GM12878 (cell line): ENCODE results near the gene PDCL3. TPM values are rescaled to one million over a fixed set of nuclear protein-coding genes. Genes with fewer than 3 reads are reported as not detected.

Source experiments
- ATAC-seq: fragments of 200-7000 bp; cut with Tn5 transposase; 3 replicates; pipeline ENCODE4 v1.9.1; 2020; ENCODE audit warnings: mild to moderate bottlenecking, moderate library complexity
- BruUV-seq: library from RNA; stranded (reverse); fragments of 400-500 nt; replicated peaks from 2 replicates; lab custom pipeline; 2021; lab: Mats Ljungman, UMichigan
- CTCF ChIA-PET: fragments of 300-600 bp; sonication (Branson Sonifier 250); formaldehyde crosslinking; extraction: SDS; loops from one replicate; lab custom pipeline; 2021; ENCODE audit warnings: inconsistent platforms; lab: Yijun Ruan, JAX
- POLR2A ChIA-PET: fragments of 350-600 bp; formaldehyde crosslinking; extraction: SDS; loops from one replicate; lab custom pipeline; 2021; ENCODE audit warnings: inconsistent platforms; lab: Charles Lee
- RAD21 ChIA-PET: fragments of 300-600 bp; sonication (Branson Sonifier 250); formaldehyde crosslinking; loops from one replicate; lab custom pipeline; 2023; ENCODE audit warnings: antibody characterized with exemption; ENCODE audit not compliant: unreplicated experiment; lab: Charles Lee
- SMC1A ChIA-PET: fragments of 300-600 bp; sonication (Branson Sonifier 250); formaldehyde crosslinking; loops from one replicate; lab custom pipeline; 2023; ENCODE audit not compliant: unreplicated experiment, uncharacterized antibody; lab: Charles Lee
- DNase-seq: peaks from one replicate; pipeline ENCODE4 v3.0.0-alpha.2; 2011; ENCODE audit warnings: low read depth, low spot score
- FAIRE-seq: peaks from 3 replicates; lab custom pipeline; 2011; peaks lifted over from hg19 to GRCh38; lab: Jason Lieb, UNC
- H2AFZ ChIP-seq: 2 replicates; pipeline ENCODE4 v1.6.0; 2011; ENCODE audit warnings: low read depth, low read length, control low read depth; ENCODE audit not compliant: control insufficient read depth
- H3K27ac ChIP-seq: 2 replicates; pipeline ENCODE4 v1.5.1; 2011; ENCODE audit warnings: control low read depth; ENCODE audit not compliant: control insufficient read depth, insufficient read depth
- H3K27me3 ChIP-seq, 2 experiments: replicated peaks in 1 of 2; 2 replicates each; pipeline versions ENCODE4 v1.6.0 to v1.6.1; 2011; ENCODE audit warnings: low read length in 1 of 2; ENCODE audit not compliant: control insufficient read depth in 2 of 2, insufficient read depth in 2 of 2
- H3K36me3 ChIP-seq, 2 experiments: 2 replicates each; pipeline ENCODE4 v1.5.1; 2011; ENCODE audit warnings: low read length in 1 of 2; ENCODE audit not compliant: control insufficient read depth in 2 of 2, insufficient read depth in 2 of 2
- H3K4me1 ChIP-seq: 2 replicates; pipeline ENCODE4 v1.6.1; 2011; ENCODE audit warnings: mild to moderate bottlenecking, low read length, moderate library complexity, mixed read lengths; ENCODE audit not compliant: control insufficient read depth, insufficient read depth
- H3K4me2 ChIP-seq: 2 replicates; pipeline ENCODE4 v1.6.0; 2011; ENCODE audit warnings: control low read depth; ENCODE audit not compliant: control insufficient read depth, insufficient read depth
- H3K4me3 ChIP-seq: fragments of 200-600 bp; sonication (generic); 2 replicates; pipeline ENCODE4 v1.5.1; 2016
- H3K79me2 ChIP-seq: 2 replicates; pipeline ENCODE4 v1.6.0; 2011; ENCODE audit warnings: low read length; ENCODE audit not compliant: control insufficient read depth, insufficient read depth
- H3K9ac ChIP-seq: 2 replicates; pipeline ENCODE4 v1.8.0; 2011; ENCODE audit warnings: low read length, control low read depth, mixed read lengths; ENCODE audit not compliant: control insufficient read depth, insufficient read depth
- H3K9me3 ChIP-seq: replicated peaks from 3 replicates; pipeline ENCODE4 v1.5.1; 2011; ENCODE audit warnings: mild to moderate bottlenecking, low read length; ENCODE audit not compliant: control insufficient read depth, insufficient read depth
- H4K20me1 ChIP-seq: 2 replicates; pipeline ENCODE4 v1.6.0; 2011; ENCODE audit not compliant: control insufficient read depth, insufficient read depth
- BCL3 ChIP-seq: IDR thresholded peaks from 2 replicates; pipeline ENCODE4 v1.6.1; 2011; ENCODE audit warnings: borderline replicate concordance, low read depth, mild to moderate bottlenecking, moderate library complexity, low read length; ENCODE audit not compliant: insufficient read depth, poor library complexity, severe bottlenecking
- BHLHE40 ChIP-seq, 2 experiments: fragments of 450-650 bp in 1 of 2; IDR thresholded peaks; 2 replicates each; pipeline ENCODE4 v1.6.1; 2011 to 2017; ENCODE audit warnings: low read depth in 2 of 2, borderline replicate concordance in 1 of 2, improper control_type of control experiment in 1 of 2, low read length in 1 of 2, mild to moderate bottlenecking in 1 of 2
- BRCA1 ChIP-seq: IDR thresholded peaks from 2 replicates; pipeline ENCODE4 v1.6.1; 2011; ENCODE audit warnings: low read depth, low read length, improper control_type of control experiment
- ELK1 ChIP-seq: IDR thresholded peaks from 2 replicates; pipeline ENCODE4 v1.6.1; 2012; ENCODE audit warnings: low read depth, low read length, improper control_type of control experiment
- GATAD2B ChIP-seq: fragments of 450-650 bp; conservative IDR thresholded peaks from 2 replicates; pipeline ENCODE4 v1.6.1; 2017; ENCODE audit warnings: low read depth, mild to moderate bottlenecking, moderate library complexity
- IKZF2 ChIP-seq, 2 experiments: fragments of 450-650 bp; IDR thresholded peaks; 2 replicates each; pipeline ENCODE4 v1.6.1; 2017; ENCODE audit warnings: mild to moderate bottlenecking in 2 of 2, moderate library complexity in 2 of 2
- MAX ChIP-seq: IDR thresholded peaks from 2 replicates; pipeline ENCODE4 v1.6.1; 2012; ENCODE audit warnings: low read depth, low read length, improper control_type of control experiment
- MXI1 ChIP-seq: fragments of 150-350 bp; IDR thresholded peaks from 2 replicates; pipeline ENCODE4 v1.6.1; 2011; ENCODE audit warnings: low read depth, mild to moderate bottlenecking, inconsistent platforms, low read length, improper control_type of control experiment
- NFYA ChIP-seq: IDR thresholded peaks from 2 replicates; pipeline ENCODE4 v1.6.1; 2011; ENCODE audit warnings: low read depth, mild to moderate bottlenecking, low read length, improper control_type of control experiment, borderline replicate concordance
- PAX8 ChIP-seq: fragments of 450-650 bp; IDR thresholded peaks from 2 replicates; pipeline ENCODE4 v1.6.1; 2017; ENCODE audit warnings: mild to moderate bottlenecking, moderate library complexity
- RB1 ChIP-seq: fragments of 450-650 bp; formaldehyde crosslinking; IDR thresholded peaks from 2 replicates; pipeline ENCODE4 v1.6.1; 2017; ENCODE audit warnings: mild to moderate bottlenecking, borderline replicate concordance
- RCOR1 ChIP-seq: conservative IDR thresholded peaks from 2 replicates; pipeline ENCODE4 v1.6.1; 2012; ENCODE audit warnings: low read depth, low read length, improper control_type of control experiment
- SMC3 ChIP-seq: IDR thresholded peaks from 2 replicates; pipeline ENCODE4 v1.6.1; 2011; ENCODE audit warnings: low read length, improper control_type of control experiment, borderline replicate concordance
- SP1 ChIP-seq: IDR thresholded peaks from one replicate; pipeline ENCODE4 v1.6.1; 2011; ENCODE audit warnings: low read depth, low read length
- SUPT20H ChIP-seq: IDR thresholded peaks from 2 replicates; pipeline ENCODE4 v1.6.1; 2011; ENCODE audit warnings: low read depth, mild to moderate bottlenecking, low read length, moderate library complexity, borderline replicate concordance; ENCODE audit not compliant: control insufficient read depth
- ZNF274 ChIP-seq: IDR thresholded peaks from one replicate; pipeline ENCODE4 v1.8.0; 2011; ENCODE audit not compliant: insufficient read length, insufficient read depth
- ZNF687 ChIP-seq: fragments of 450-650 bp; IDR thresholded peaks from 2 replicates; pipeline ENCODE4 v1.6.1; 2017; ENCODE audit warnings: mild to moderate bottlenecking, moderate library complexity
- WGBS: methylation state at CpG from one replicate; pipeline ENCODE4 v1.1.6; 2016; ENCODE audit warnings: low lambda C conversion rate; ENCODE audit not compliant: insufficient replicate concordance, insufficient coverage; ENCODE audit errors: missing lambda C conversion rate; 5-methylcytosine and 5-hydroxymethylcytosine counted together
- in situ Hi-C: fragments of 300-500 bp; cut with MboI; formaldehyde crosslinking; loops from 9 replicates; pipeline ENCODE4 v1.14.3; 2018; ENCODE audit warnings: mixed read lengths
- intact Hi-C: fragments of 100-400 bp; cut with micrococcal nuclease; formaldehyde crosslinking; loops from one replicate; pipeline ENCODE4 v1.14.2; 2022; ENCODE audit not compliant: unreplicated experiment
- polyA plus RNA-seq, 11 experiments: library from polyadenylated mRNA; depleted of rRNA in 4 of 11; unstranded in 6 of 11; stranded (reverse) in 5 of 11; fragments of >200 nt; fragmentation: Nextera tagmentation in 4 of 11; fragmentation: Illumina TruSeq in 1 of 11; extraction: Ambion mirVana in 4 of 11; extraction: Trizol in 1 of 11; gene quantifications; 1 replicate in 1 of 11; 2 replicates in 10 of 11; pipeline versions ENCODE4 v1.2.1 to v1.2.3, GENCODE V29; 2011 to 2016; ENCODE audit warnings: inconsistent platforms in 2 of 11, missing spikeins in 2 of 11, low read depth in 1 of 11
- total RNA-seq, 4 experiments: library from RNA; depleted of rRNA in 3 of 4; stranded (reverse); fragments of >200 nt in 3 of 4; fragmentation: Illumina TruSeq in 1 of 4; extraction: Trizol in 1 of 4; gene quantifications; 2 replicates each; pipeline versions ENCODE4 v1.2.1 to v1.2.3, GENCODE V29; 2013 to 2021

PDCL3 gene
- total and polyA plus RNA-seq, 10 of the 15 experiments (the other 5 are each of a cell fraction or from before 2014, with no cell fraction given), result 22.9 to 111 (median 51.1) TPM

DNA sequence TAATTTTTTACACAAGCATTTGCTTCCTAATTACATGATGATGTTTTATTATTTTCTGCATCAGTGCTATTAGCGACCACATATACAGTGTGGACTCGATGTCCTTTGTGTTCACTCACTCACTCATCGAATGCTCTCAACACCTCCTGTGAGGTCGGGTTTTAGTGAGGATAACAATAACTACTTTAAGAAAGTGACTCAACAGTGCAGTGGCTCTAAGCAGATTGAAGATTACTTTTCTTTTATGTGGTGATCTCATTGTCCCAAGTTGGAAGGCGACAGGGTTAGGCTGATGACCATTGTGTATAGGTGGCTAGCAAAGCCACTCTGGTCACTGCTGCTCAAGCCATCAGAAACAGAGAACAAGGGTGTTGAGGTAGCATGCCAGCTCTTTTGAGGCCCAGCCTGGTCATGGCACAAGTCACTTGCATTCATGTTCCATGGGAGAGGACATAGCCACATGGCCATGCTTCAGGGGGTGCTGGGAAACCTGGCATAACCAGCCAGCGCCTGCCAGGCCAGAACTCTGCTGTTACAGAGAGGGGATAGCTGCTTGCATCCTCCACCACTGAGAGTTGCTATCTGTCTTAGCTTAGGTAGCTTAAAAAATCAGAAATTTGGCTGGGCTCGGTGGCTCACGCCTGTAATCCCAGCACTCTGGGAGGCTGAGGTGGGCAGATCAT is 60.4 kb downstream of the PDCL3 start:
- Histone ChIP-seq H3K27me3 (peaks cover 3 to 6% of the 10 kb centered on the region in 2 experiments; a peak in 3 of 4 replicates), H3K79me2 (no peaks in the 10 kb centered on the region), H3K36me3 (no peaks in the 10 kb centered on the region), H3K4me1 (no peaks in the 10 kb centered on the region), H3K27ac (no peak overlapping the region), H3K9ac (no peak overlapping the region), H2AFZ (no peak overlapping the region), H3K4me2 (no peak overlapping the region), H3K9me3 (no peaks in the 10 kb centered on the region; the same call in 2 of the 3 replicates), H3K4me3 (no peak overlapping the region), H4K20me1 (no peaks in the 10 kb centered on the region)
- FAIRE-seq (no peak), DNase-seq (no peak), ATAC-seq (no peak)
- WGBS, result 49% methylated on average over 8 of the region's 8 CpGs
- BruUV-seq, result no TSS peak
- intact Hi-C loops, result no loop called here
- ChIA-PET RAD21 (no interaction called here), SMC1A (no interaction called here), POLR2A (no interaction called here), CTCF (no interaction called here)
- in situ Hi-C loops, result no loop called here
- TF ChIP-seq SUPT20H (no peak), PAX8 (no peak), ZNF274 (no peak), RB1 (no peak), RCOR1 (no peak), ELK1 (no peak), ZNF687 (no peak), BHLHE40 (IDR thresholded peaks at IDR 0.05; ENCODE audit: borderline replicate concordance in 1 of 2, low read depth in 2 of 2, low read length in 1 of 2) (no peak), MAX (no peak), NFYA (no peak), BCL3 (no peak), BRCA1 (no peak), IKZF2 (IDR thresholded peaks at IDR 0.05) (no peak), MXI1 (no peak), GATAD2B (no peak), SP1 (no peak), SMC3 (no peak)
